GM13976 (cell line): ENCODE measurements around the gene SPATS2L.

ENCODE experiments used
- DNase-seq: peaks from one replicate; pipeline ENCODE4 v3.0.0; 2012; ENCODE audit warnings: low spot score
- CTCF ChIP-seq: IDR thresholded peaks from 2 replicates; pipeline ENCODE4 v1.5.1; 2012; ENCODE audit warnings: borderline replicate concordance, mild to moderate bottlenecking; ENCODE audit not compliant: insufficient read depth; ENCODE audit errors: extremely low read depth, missing control alignments, control extremely low read depth
- in situ Hi-C: fragments of 300-500 bp; cut with MboI; formaldehyde crosslinking; loops from one replicate; pipeline ENCODE4 v1.12.0; 2022; ENCODE audit warnings: low sequenced_read_pairs, mixed read lengths, inconsistent platforms; ENCODE audit not compliant: unreplicated experiment

The SPATS2L gene

DNA sequence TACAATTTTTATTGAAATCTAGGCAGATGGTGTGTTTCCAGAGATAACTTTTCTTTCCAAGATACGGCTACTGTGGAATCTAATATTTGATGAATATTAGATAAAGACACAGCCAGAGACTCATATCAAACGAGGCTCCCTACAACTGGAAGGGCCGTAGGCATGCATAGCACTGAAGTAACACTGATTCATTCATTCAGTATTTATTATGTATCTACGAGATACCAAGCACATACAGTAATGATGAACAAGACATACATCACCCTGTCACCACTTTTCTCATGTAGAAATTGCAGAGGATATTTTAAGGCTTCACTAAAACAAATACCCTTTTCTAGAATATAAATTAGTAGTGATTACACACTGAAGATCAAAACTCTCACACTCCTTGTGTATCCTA, 128.9 kb downstream of the SPATS2L start:
- in situ Hi-C loops, result no loop called here
- TF ChIP-seq CTCF, result no peak
- DNase-seq, result no peak

DNA sequence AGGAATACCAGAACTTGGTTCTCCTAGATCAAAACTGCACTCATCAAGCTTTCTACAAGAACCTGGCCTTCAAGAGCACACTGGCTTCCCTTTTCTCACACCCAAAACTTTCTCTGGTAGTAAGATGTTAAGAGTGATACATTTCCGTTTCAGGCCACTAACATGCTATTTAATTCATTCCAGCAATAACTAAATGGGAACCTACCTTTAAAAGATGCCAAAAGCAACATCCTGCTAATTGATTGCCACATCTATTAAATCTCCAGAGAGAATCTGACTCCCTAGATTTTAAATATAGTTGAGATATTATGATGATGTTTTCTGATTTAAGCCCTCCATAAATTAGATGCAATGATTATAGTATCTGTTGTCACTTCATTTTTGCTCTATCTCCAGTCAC, 131.8 kb downstream of the SPATS2L start:
- TF ChIP-seq CTCF, result no peak
- in situ Hi-C loops, result no loop called here

GRCh38 chr2:200438846-200439245, 132.4 kb downstream of the SPATS2L start:
- no peak for TF ChIP-seq CTCF
- in situ Hi-C loops, result no loop called here
- no peak for DNase-seq

More for the DNA sequence above, 131.8 kb downstream of the SPATS2L start:
- no peak for DNase-seq

DNA sequence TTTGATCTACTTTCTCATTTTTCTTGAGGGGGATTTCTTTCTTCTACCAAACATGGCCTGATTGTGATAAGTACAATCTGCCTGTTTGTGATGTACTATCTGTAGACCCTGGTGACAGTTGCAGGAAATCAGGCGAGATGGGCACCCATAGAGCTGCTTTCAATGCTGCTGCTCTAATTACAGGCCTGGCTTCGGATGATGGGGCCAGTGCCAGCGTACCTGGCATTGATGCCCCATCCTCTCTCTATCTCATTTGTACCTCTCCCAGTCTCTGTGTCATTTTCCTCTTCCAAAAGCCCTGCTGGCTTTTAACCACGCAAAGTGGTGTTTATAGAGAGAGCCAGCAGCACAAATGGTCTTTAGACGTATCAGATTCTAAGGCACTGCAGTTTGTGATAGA, 133.5 kb downstream of the SPATS2L start:
- in situ Hi-C loops, result no loop called here
- no peak for DNase-seq
- no peak for TF ChIP-seq CTCF

DNA sequence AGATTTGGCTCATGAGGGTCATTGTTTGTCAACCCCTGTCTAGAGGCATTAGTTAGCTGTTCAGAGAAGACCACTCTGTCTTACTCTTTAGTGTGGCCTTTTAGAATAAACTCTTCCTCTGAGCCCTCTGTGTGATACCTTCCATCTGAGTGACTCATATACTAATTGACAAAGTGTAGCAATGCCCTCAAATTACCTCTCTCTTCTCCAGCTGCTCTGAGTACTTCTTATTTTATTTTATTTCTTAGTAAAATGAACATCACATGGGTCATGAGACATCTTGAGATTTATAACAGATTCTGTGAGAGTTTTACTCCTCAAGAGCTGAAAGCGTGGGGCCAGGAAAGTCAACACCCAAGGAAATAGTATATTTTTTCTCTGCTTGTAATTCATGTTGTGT, 136.0 kb downstream of the SPATS2L start:
- in situ Hi-C loops, result no loop called here
- TF ChIP-seq CTCF, result no peak
- DNase-seq, result no peak

DNA sequence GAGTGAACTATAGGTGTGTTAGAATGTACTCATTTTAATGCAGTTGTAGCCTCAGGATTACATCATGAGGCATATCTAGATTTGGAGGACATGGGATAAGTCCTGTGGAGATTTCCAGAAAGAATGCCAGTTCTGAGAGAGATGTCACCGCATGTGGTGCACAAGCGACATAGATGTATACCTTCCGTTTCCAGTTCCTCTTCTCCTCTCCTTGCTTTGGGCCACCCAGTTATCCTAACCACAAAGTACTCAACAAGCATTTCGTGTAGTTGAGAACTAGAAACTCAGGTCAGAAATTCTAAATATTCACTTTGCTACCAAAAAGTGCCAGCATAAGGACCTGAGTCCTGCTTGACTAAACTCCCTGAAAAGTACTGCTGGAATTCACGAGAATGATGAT, 136.9 kb downstream of the SPATS2L start:
- in situ Hi-C loops, result no loop called here
- no peak for TF ChIP-seq CTCF
- DNase-seq, result no peak

- no peak for DNase-seq
- TF ChIP-seq CTCF, result no peak
- in situ Hi-C loops, result no loop called here
Measured at GRCh38 chr2:200443916-200444315, 137.4 kb downstream of the SPATS2L start.
